Activated CD8-positive, alpha-beta memory T cell treated with anti-CD3 and anti-CD28 coated beads for 4 hours (primary cell): ENCODE data around the gene GNG2.
A peak's percentile ranks its signal among the peaks of the same experiment; 100 is the strongest.

Source experiments
- DNase-seq, 2 donors: peaks; one replicate each; pipeline ENCODE4 v3.0.0-alpha.2; 2020; ENCODE audit warnings: low read depth in 2 of 2

The GNG2 gene

GRCh38 chr14:51860164-51860824, at the start of gene GNG2:
Gene GNG2, plus strand, starts transcription at chr14:51860612. Its CDS starts 90,067 bp downstream, at chr14:51950679.
- peak; percentile 59 for DNase-seq

- no peak for DNase-seq
Observed at GRCh38 chr14:51811706-51812105, 48.7 kb upstream of the GNG2 start.

- no peak for DNase-seq
Observed at GRCh38 chr14:51816031-51816430, 44.4 kb upstream of the GNG2 start.

GRCh38 chr14:51817326-51817725, 43.1 kb upstream of the GNG2 start:
- no peak for DNase-seq

- no peak for DNase-seq
Observed at GRCh38 chr14:51818748-51819380, 41.5 kb upstream of the GNG2 start.

- DNase-seq, result no peak
Observed at GRCh38 chr14:51821822-51822221, 38.6 kb upstream of the GNG2 start.

GRCh38 chr14:51822499-51822898, 37.9 kb upstream of the GNG2 start:
- no peak for DNase-seq

GRCh38 chr14:51823706-51824105, 36.7 kb upstream of the GNG2 start:
- no peak for DNase-seq

GRCh38 chr14:51824191-51824590, 36.2 kb upstream of the GNG2 start:
- no peak for DNase-seq

GRCh38 chr14:51825926-51826325, 34.5 kb upstream of the GNG2 start:
- no peak for DNase-seq

- DNase-seq, result peak; percentile 49 to 59
Observed at GRCh38 chr14:51828017-51828797, 32.2 kb upstream of the GNG2 start.

GRCh38 chr14:51834240-51834639, 26.2 kb upstream of the GNG2 start:
- no peak for DNase-seq

GRCh38 chr14:51836417-51836816, 24.0 kb upstream of the GNG2 start:
- DNase-seq, result no peak

- no peak for DNase-seq
Observed at GRCh38 chr14:51844081-51844881, 16.1 kb upstream of the GNG2 start.

GRCh38 chr14:51845811-51846210, 14.6 kb upstream of the GNG2 start:
- no peak for DNase-seq

- peak; percentile 72 to 76 for DNase-seq
Observed at GRCh38 chr14:51846631-51847488, 13.6 kb upstream of the GNG2 start.

GRCh38 chr14:51847489-51847796, 13.0 kb upstream of the GNG2 start:
- DNase-seq, result no peak

- no peak for DNase-seq
Observed at GRCh38 chr14:51848120-51848519, 12.3 kb upstream of the GNG2 start.

- DNase-seq, result no peak
Observed at GRCh38 chr14:51849097-51849496, 11.3 kb upstream of the GNG2 start.

- no peak for DNase-seq
Observed at GRCh38 chr14:51850651-51851050, 9.8 kb upstream of the GNG2 start.

- DNase-seq, result no peak
Observed at GRCh38 chr14:51852541-51852940, 7.9 kb upstream of the GNG2 start.
